ENCODE data around the gene TECTA.
"Not testable (repeated sequence)": the region's sequence is repeated elsewhere in the genome, so short reads cannot be mapped to it uniquely, and the experiment has no call there.

TECTA gene

DNA sequence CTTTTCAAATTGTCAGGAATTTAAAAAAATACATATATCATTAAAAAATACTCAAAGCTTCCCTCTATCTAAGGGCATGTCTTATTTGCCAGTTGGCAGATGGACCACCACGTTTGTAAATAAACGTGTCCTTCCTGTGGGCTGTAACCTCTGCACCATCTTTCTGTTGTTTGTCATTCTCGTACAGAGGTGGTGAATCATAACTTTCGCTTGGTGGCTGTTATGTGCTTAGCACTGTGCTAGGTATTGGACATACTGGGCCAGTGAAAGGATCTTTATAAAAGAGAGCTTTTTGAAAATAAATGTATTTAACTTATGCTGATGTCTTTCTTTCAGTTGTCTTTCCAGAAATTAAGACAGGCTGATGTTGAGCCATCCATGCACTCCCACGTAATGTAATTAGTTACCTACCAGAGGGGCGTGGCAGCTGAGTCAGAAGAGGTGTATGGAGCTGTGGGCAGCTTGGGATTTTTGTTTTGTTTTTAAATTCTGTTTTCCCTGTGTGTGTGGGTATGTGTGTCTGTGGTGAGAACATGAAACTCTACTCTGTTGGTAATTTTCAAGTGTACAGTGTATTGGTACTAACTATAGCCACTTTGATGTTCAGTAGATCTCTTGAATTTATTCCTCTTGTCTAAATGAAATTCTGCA lies 62.7 kb downstream of the TECTA start:
- FAIRE-seq (no peak), DNase-seq (ENCODE audit: low spot score) (no peak)

DNA sequence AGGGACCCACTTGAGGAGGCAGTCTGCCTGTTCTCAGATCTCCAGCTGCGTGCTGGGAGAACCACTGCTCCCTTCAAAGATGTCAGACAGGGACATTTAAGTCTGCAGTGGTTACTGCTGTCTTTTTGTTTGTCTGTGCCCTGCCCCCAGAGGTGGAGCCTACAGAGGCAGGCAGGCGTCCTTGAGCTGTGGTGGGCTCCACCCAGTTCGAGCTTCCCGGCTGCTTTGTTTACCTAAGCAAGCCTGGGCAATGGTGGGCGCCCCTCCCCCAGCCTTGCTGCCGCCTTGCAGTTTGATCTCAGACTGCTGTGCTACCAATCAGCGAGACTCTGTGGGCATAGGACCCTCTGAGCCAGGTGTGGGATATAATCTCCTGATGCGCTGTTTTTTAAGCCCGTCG lies 76.6 kb downstream of the TECTA start:
- not testable (repeated sequence) for FAIRE-seq; DNase-seq (ENCODE audit: low spot score)

GRCh38 chr11:121179306-121179705 lies 78.3 kb downstream of the TECTA start:
- DNase-seq (ENCODE audit: low spot score) (no peak), FAIRE-seq (no peak)

- DNase-seq (ENCODE audit: low spot score) (no peak), FAIRE-seq (no peak)
Observed at GRCh38 chr11:121180183-121180582, 79.1 kb downstream of the TECTA start.

- FAIRE-seq (no peak), DNase-seq (ENCODE audit: low spot score) (no peak)
Observed at GRCh38 chr11:121188776-121189175, 87.7 kb downstream of the TECTA start.

DNA sequence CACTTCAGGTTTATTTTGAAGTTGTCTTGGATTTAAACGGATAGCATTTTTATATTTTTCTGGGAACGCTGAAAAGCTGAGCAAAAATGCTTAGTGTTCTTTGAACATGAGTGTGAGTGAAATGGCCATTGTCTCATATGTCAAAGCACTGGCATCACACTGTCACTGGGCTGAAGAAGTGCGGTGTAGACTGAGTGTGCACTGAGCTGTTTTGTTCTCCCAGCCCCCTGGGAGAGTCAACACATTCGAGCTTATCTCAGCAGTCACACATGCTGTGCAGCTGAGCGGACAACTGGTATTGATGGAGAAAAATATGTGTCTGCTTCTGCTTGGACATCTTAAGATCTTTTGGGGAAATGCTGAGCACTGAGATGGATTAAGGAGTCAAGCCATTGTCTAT lies 90.8 kb downstream of the TECTA start:
- no peak for DNase-seq (ENCODE audit: low spot score)
- FAIRE-seq, result no peak

DNA sequence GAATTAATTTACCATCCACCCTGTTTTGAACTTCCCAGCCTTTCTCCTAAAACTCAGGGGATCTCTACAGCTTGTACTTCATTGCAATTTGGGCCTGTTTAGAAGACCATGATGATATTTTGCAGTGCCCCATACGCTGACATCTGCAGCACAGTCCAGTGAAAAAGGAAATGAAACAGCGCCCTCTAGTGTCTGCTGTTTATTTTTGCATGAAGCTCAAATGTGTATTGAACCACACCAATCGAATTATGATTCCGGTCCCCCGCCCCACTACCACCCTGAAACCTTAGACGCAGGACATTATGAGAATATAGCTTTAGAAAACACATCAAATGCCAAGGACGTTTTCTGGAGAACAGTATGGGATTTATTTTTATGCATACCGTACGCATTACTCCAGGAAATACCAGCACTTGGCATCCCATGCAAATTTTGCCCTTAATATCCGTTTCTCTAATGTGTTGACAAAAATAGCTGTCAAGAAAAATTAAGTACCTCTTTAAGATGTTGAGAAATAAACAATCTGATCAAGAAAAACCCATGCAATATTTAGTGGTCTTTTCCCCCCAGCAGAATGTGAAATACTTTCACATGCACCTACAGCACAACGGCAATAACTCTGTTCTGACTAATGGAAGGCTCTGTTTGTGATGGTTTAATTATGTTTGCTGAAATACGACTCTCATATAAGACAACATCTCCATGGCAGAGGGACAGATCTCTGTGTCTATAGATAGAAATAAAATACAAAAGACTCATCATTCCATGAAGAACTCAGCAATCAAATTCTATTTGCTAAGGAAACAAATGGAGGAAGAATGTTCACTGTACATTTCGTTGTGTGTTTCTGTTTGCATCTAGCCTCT lies 93.9 kb downstream of the TECTA start:
- FAIRE-seq (no peak), DNase-seq (ENCODE audit: low spot score) (peak; percentile 17)

- FAIRE-seq, result no peak
- no peak for DNase-seq (ENCODE audit: low spot score)
Observed at GRCh38 chr11:121198491-121198890, 97.4 kb downstream of the TECTA start.

DNA sequence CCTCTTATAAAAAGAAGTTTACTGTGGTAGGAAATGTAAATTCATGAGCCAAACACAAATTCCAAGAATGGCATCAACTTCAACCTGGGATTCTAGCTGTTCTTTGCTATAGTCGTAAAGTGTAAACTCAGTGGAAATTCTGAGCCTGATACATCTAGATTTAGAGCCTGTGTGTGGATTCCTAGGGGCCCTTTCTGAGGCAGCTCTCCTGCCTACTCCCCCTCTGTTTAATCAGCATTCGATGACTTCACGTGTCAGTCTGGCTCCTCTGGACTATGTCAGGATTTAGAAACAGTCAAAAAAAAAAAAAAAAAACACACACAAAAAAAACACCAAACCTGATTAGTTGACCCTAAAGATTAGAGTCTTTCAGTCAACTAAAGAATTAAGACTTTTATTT lies 98.5 kb downstream of the TECTA start:
- DNase-seq (ENCODE audit: low spot score) (no peak), FAIRE-seq (no peak)

DNA sequence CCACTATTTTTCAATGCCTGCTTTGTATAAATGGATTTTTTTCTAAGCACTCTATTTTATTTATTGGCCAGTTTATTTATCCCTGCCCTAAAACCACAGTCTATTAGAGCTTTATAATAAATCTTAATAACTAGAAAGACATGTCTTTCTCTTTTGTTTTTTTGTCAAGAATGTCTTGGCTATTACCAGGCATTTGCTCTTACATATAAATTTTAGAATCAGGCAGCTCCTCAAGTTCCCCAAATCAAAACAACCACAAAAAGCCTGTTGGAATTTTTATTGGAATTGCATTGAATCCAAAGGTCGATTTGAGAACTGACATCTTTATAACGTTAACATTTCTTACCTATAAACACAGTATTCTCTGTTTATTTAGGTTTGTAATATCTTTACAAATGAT lies 105.8 kb downstream of the TECTA start:
- no peak for FAIRE-seq

DNA sequence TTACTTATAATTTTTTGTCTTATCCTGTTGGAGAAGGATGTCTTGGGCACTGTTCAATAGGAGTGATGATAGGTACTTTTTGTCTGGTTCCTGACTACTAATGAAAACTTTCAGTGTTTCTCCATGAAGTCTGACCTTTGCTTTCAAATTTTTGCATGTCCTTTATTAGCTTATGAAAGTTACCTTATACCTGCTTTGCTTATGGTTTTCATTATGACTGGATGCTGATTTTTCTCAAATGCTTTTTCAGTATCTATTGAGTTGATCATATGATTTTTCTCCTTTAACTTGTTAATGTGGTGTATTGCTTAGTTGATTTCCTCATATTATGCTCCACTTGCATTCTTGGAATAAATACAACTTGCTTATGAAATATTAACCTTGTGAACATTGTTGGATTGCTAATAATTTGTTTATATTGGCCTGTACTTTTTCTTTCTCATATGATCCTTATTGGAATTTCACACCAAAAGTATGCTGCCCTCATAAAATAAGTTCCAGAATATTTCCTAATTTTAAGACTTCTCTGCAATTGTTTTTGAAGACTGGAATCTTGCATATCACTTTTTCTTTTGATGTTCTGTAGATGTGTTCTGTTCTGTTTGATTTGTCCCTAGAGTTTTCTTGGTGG lies 106.6 kb downstream of the TECTA start:
- DNase-seq (ENCODE audit: low spot score) (no peak), FAIRE-seq (no peak)

More for the DNA sequence above, 105.8 kb downstream of the TECTA start:
- DNase-seq (ENCODE audit: low spot score), result no peak

GRCh38 chr11:121210445-121211080 lies 109.5 kb downstream of the TECTA start:
- DNase-seq (ENCODE audit: low spot score) (no peak), FAIRE-seq (no peak)

- DNase-seq (ENCODE audit: low spot score) (no peak), FAIRE-seq (no peak)
Observed at GRCh38 chr11:121211626-121212025, 110.6 kb downstream of the TECTA start.

- no peak for DNase-seq (ENCODE audit: low spot score)
- FAIRE-seq, result no peak
Observed at GRCh38 chr11:121212536-121213361, 111.7 kb downstream of the TECTA start.

- DNase-seq (ENCODE audit: low spot score) (no peak), FAIRE-seq (no peak)
Observed at GRCh38 chr11:121213362-121213893, 112.4 kb downstream of the TECTA start.

DNA sequence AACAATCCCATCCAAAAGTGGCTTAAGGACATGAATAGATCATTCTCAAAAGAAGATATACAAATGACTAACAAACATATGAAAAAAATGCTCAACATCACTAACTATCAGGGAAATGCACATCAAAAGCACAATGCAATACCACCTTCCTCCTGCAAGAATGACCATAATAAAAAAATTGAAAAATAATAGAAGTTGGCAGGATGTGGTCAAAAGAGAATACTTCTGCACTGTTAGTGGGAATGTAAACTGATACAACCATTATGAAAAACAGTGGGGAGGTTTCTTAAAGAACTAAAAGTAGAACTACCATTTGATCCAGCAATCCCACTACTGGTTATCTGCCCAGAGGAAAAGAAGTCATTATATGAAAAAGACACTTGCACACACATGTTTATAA lies 113.8 kb downstream of the TECTA start:
- FAIRE-seq, result no peak

GRCh38 chr11:121221496-121222200 lies 120.6 kb downstream of the TECTA start:
- FAIRE-seq (no peak), DNase-seq (ENCODE audit: low spot score) (no peak)

More for the DNA sequence above, 113.8 kb downstream of the TECTA start:
- DNase-seq (ENCODE audit: low spot score), result no peak

DNA sequence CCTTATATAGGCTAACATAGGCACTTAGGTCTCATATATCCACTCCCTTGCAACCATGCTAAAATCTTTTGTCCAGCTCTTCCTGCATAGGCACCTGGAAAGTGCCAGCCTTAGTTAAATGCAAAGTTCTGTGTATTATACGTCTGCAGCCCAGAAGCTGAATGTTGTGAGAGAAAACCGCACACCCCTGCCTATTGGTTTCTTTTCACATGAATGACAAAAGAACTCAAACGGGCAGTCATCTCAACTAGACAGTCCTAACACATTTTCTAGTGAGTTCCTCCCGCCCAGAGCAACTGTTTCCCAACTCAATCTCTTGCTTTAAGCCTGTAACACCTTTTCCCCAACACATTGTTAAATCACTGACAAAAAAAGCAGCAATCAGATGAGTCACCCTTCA lies 122.1 kb downstream of the TECTA start:
- DNase-seq (ENCODE audit: low spot score) (no peak), FAIRE-seq (no peak)

DNA sequence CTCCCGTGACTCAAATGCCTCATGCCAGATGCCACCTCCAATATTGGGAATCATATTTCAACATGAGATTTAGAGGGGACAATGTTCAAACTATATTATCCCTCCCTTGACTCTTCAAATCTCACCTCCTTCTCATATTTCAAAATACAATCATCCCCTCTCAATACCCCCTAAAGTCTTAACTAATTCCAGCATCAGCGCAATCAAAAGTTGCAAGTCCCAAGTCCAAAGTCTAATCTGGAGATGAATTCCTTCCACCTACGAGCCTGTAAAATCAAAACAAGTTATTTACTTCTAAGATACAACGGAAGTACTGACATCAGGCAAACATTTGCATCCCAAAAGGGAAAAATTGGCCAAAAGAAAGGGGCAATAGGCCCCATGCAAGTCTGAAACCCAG lies 124.3 kb downstream of the TECTA start:
- no peak for FAIRE-seq

More for the DNA sequence above, 124.3 kb downstream of the TECTA start:
- DNase-seq (ENCODE audit: low spot score), result no peak
